HepG2 (cell line): Measurements from ENCODE around the gene SERPIND1. TPM values are rescaled to one million over a fixed set of nuclear protein-coding genes. Genes with fewer than 3 reads are reported as not detected.
A peak's percentile ranks its signal among the peaks of the same experiment; 100 is the strongest.

ENCODE experiments used
- ARHGAP35 ChIP-seq: sonication (generic); formaldehyde crosslinking; IDR thresholded peaks from 2 replicates; pipeline ENCODE4 v1.9.0; 2022; ENCODE audit warnings: mild to moderate bottlenecking, inconsistent platforms, moderate library complexity, missing genetic modification reagents, borderline replicate concordance
- GLI4 ChIP-seq: sonication (generic); formaldehyde crosslinking; IDR thresholded peaks from 2 replicates; pipeline ENCODE4 v1.5.1; 2020; ENCODE audit warnings: missing genetic modification reagents, mild to moderate bottlenecking, moderate library complexity, borderline replicate concordance
- HHEX ChIP-seq: IDR thresholded peaks from 2 replicates; pipeline ENCODE4 v1.6.1; 2016; ENCODE audit warnings: control low read depth
- IRX3 ChIP-seq: sonication (generic); formaldehyde crosslinking; IDR thresholded peaks from 2 replicates; pipeline ENCODE4 v1.8.1; 2023; ENCODE audit warnings: mild to moderate bottlenecking, low read depth, missing genetic modification reagents, borderline replicate concordance
- LCORL ChIP-seq, 2 experiments: fragments of 450-650 bp in 1 of 2; sonication (generic) in 1 of 2; formaldehyde crosslinking in 1 of 2; IDR thresholded peaks; 2 replicates each; pipeline versions ENCODE4 v1.5.0 to v1.6.1; 2017 to 2020; ENCODE audit warnings: antibody characterized with exemption in 1 of 2, missing genetic modification reagents in 1 of 2
- MAZ ChIP-seq, 2 experiments: sonication (generic) in 1 of 2; formaldehyde crosslinking in 1 of 2; IDR thresholded peaks; 2 replicates each; pipeline versions ENCODE4 v1.5.0 to v1.6.1; 2012 to 2020; ENCODE audit warnings: low read depth in 2 of 2, mild to moderate bottlenecking in 2 of 2, borderline replicate concordance in 1 of 2, improper control_type of control experiment in 1 of 2, low read length in 1 of 2, missing genetic modification reagents in 1 of 2, moderate library complexity in 1 of 2
- NFATC3 ChIP-seq: sonication (generic); formaldehyde crosslinking; IDR thresholded peaks from 2 replicates; pipeline ENCODE4 v1.5.1; 2020; ENCODE audit warnings: mild to moderate bottlenecking, missing genetic modification reagents
- NR2F6 ChIP-seq, 2 experiments: IDR thresholded peaks; 2 replicates each; pipeline ENCODE4 v1.6.1; 2016; ENCODE audit warnings: antibody characterized with exemption in 1 of 2, mild to moderate bottlenecking in 1 of 2
- PHF5A ChIP-seq: IDR thresholded peaks from one replicate; pipeline ENCODE4 v1.6.1; 2018; ENCODE audit warnings: low read depth, missing genetic modification reagents; ENCODE audit not compliant: unreplicated experiment
- SCMH1 ChIP-seq: sonication (generic); formaldehyde crosslinking; IDR thresholded peaks from 2 replicates; pipeline ENCODE4 v1.9.0; 2021; ENCODE audit warnings: missing genetic modification reagents, mild to moderate bottlenecking, borderline replicate concordance
- SP4 ChIP-seq: sonication (generic); formaldehyde crosslinking; IDR thresholded peaks from 2 replicates; pipeline ENCODE4 v1.8.1; 2023; ENCODE audit warnings: mild to moderate bottlenecking, missing genetic modification reagents
- STAG1 ChIP-seq: sonication (generic); formaldehyde crosslinking; IDR thresholded peaks from 2 replicates; pipeline ENCODE4 v1.4.0; 2020; ENCODE audit warnings: missing genetic modification reagents
- TEAD3 ChIP-seq: optimal IDR thresholded peaks from 2 replicates; pipeline ENCODE3; 2016; ENCODE audit warnings: borderline replicate concordance
- ZBTB42 ChIP-seq: sonication (generic); formaldehyde crosslinking; IDR thresholded peaks from 2 replicates; pipeline ENCODE4 v1.5.0; 2020; ENCODE audit warnings: mild to moderate bottlenecking, missing genetic modification reagents
- ZFY ChIP-seq: sonication (generic); formaldehyde crosslinking; IDR thresholded peaks from 2 replicates; pipeline ENCODE4 v1.4.0; 2020; ENCODE audit warnings: missing genetic modification reagents
- ZNF407 ChIP-seq: sonication (generic); formaldehyde crosslinking; IDR thresholded peaks from one replicate; pipeline ENCODE4 v1.5.1; 2020; ENCODE audit warnings: mild to moderate bottlenecking, missing genetic modification reagents; ENCODE audit errors: not compliant biosample characterization
- ZNF556 ChIP-seq: sonication (generic); formaldehyde crosslinking; IDR thresholded peaks from 2 replicates; pipeline ENCODE4 v1.4.0; 2020; ENCODE audit warnings: mild to moderate bottlenecking, missing genetic modification reagents, borderline replicate concordance
- ZNF724P ChIP-seq: sonication (generic); formaldehyde crosslinking; IDR thresholded peaks from 2 replicates; pipeline ENCODE4 v1.8.0; 2022; ENCODE audit warnings: missing genetic modification reagents, borderline replicate concordance
- ZSCAN21 ChIP-seq: sonication (generic); formaldehyde crosslinking; IDR thresholded peaks from 2 replicates; pipeline ENCODE4 v1.8.0; 2022; ENCODE audit warnings: mild to moderate bottlenecking, missing genetic modification reagents, moderate library complexity, borderline replicate concordance
- polyA plus RNA-seq, 8 experiments: library from polyadenylated mRNA; depleted of rRNA in 3 of 8; stranded (reverse) in 7 of 8; unstranded in 1 of 8; fragments of >200 nt; fragmentation: Illumina TruSeq in 4 of 8; extraction: Trizol in 4 of 8; gene quantifications; 2 replicates each; pipeline versions ENCODE4 v1.2.1 to v1.2.3, GENCODE V29; 2011 to 2016; ENCODE audit warnings: low read depth in 4 of 8, missing spikeins in 1 of 8, mixed read lengths in 1 of 8; ENCODE audit not compliant: insufficient read depth in 1 of 8
- total RNA-seq, 5 experiments: library from RNA; depleted of rRNA; stranded (reverse); fragments of >200 nt; fragmentation: Illumina TruSeq; extraction: Trizol; gene quantifications; 2 replicates each; pipeline ENCODE4 v1.2.3, GENCODE V29; 2016; ENCODE audit warnings: low read depth in 1 of 5
- TF ChIP-seq, protein P1 (sequence below): sonication (generic); IDR thresholded peaks from 2 replicates; pipeline ENCODE4 v1.6.1; 2016; ENCODE audit warnings: low read depth, borderline replicate concordance

The SERPIND1 gene
- total and polyA plus RNA-seq, 2 of the 13 experiments (the other 11 are each of a cell fraction or from before 2014, with no cell fraction given), result 111 to 350 TPM

DNA sequence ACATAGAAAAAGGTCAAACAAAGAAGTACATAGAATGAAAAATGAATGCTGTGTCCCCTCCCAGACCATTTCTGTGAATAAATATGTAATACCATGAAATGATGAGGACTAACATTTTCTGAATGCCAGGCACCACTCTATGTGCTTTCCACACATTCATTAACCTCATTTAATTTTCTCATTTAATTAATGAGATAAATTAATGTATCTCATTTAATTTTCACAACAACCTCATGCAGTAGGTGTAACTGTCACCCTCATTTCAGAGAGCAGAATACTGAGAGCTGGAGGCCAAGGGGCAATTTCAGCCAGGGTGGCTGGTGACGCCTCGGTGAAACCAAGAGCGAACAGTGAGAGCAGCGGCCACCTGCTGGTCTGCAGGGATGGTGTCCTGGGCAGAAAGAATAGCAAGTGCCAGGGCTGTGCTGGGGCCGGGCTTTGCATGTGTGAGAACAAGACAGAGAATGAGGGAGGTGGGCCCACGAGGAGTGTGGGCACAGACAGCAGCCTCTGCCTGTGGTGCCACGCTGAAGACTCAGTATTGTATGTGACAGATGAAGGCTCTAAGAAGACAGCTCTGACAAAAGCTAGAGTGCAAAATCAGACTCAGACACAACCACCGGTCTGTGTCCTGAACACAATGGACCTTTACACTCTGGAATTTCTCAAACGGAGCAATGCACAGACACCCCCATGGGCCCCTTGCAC lies 1.8 kb upstream of the SERPIND1 start (continued):
- TF ChIP-seq MAZ (IDR thresholded peaks at IDR 0.05; ENCODE audit: borderline replicate concordance, low read depth, low read length) (no peak), MAZ (CRISPR knock-in tag; IDR thresholded peaks at IDR 0.05; ENCODE audit: low read depth) (0 out of 2 replicates have a peak, but pooled peaks have one; percentile 37), IRX3 (CRISPR knock-in tag) (no peak), PHF5A (CRISPR knock-in tag) (no peak), ZFY (CRISPR knock-in tag) (no peak), ZNF556 (CRISPR knock-in tag) (no peak), GLI4 (CRISPR knock-in tag) (no peak), ZNF407 (CRISPR knock-in tag) (no peak), SCMH1 (CRISPR knock-in tag) (no peak), ZBTB42 (CRISPR knock-in tag) (no peak), NFATC3 (CRISPR knock-in tag) (no peak), SP4 (CRISPR knock-in tag) (no peak), NR2F6 (IDR thresholded peaks at IDR 0.05) (no peak), NR2F6 (CRISPR knock-in tag; IDR thresholded peaks at IDR 0.05) (0 out of 2 replicates have a peak, but pooled peaks have one; percentile 39), TEAD3 (CRISPR knock-in tag) (no peak), ARHGAP35 (CRISPR knock-in tag) (no peak), ZSCAN21 (CRISPR knock-in tag) (0 out of 2 replicates have a peak, but pooled peaks have one; percentile 46), HHEX (CRISPR knock-in tag) (no peak), STAG1 (CRISPR knock-in tag) (peak; percentile 63), LCORL (IDR thresholded peaks at IDR 0.05) (no peak), LCORL (CRISPR knock-in tag; IDR thresholded peaks at IDR 0.05) (0 out of 2 replicates have a peak, but pooled peaks have one; percentile 57), ZNF724P (CRISPR knock-in tag) (no peak)
- TF ChIP-seq, protein P1, sequence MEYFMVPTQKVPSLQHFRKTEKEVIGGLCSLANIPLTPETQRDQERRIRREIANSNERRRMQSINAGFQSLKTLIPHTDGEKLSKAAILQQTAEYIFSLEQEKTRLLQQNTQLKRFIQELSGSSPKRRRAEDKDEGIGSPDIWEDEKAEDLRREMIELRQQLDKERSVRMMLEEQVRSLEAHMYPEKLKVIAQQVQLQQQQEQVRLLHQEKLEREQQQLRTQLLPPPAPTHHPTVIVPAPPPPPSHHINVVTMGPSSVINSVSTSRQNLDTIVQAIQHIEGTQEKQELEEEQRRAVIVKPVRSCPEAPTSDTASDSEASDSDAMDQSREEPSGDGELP, result peak; percentile 39; the same call in 1 of the 2 replicates
